CD4-positive, alpha-beta T cell treated with Interleukin-12 subunit alpha and Interleukin-12 subunit beta, for 1 hour (primary cell): ENCODE results near the gene RAB7B.
"Not testable (repeated sequence)": the region's sequence is repeated elsewhere in the genome, so short reads cannot be mapped to it uniquely, and the experiment has no call there.

Source experiments
- DNase-seq: peaks from one replicate; pipeline ENCODE4 v3.0.0-alpha.2; 2020

The RAB7B gene, protein sequence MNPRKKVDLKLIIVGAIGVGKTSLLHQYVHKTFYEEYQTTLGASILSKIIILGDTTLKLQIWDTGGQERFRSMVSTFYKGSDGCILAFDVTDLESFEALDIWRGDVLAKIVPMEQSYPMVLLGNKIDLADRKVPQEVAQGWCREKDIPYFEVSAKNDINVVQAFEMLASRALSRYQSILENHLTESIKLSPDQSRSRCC

DNA sequence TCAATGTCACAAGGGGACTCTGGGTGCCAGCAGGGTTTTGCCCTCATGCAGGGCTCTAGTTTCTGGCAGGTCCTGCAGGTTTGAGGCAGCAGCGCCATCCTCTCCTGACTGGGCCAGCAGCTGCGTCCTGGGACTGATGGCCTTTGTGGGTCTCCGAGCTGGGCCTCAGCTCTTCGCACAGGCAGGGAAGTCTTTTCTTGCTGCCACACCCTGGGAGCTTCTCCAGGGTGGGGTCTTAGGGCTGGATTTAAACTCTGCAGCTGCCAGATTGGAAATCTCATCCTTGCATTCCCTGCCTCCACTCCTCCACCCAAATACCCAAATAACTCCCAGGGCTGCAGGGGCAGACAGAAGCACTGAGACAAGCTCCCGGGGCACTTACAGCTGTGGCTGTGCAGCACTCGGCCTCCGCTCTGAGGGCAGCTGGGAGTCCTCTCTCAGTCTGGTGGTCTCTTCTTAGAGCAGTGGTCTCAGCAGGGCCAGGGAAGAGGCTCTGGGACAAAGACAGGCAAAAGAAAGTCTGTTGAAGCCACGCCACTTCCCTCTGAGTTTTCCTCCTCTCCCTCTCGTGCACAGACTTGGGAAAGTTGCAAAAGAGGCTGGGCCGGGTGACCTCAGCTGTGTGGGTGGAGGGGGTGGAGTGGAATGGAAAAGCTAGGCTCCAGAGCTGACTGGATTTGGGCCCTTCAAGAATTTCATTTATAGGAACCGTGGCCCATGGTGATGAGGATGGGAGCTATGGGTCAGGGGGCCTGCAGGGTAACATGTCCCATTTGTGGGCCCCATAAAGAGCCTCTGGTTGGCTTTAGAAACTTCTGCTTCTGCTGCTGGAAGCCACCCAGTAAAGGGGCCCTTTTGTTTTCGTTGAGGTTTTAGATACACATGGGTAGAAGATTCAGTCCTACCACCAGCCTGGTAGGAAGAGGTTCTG lies at the start of gene RAB7B:
Gene RAB7B (minus strand): TSS at position 525 of the 931 bp plus-strand sequence. CDS start 9,260 bp downstream, outside the sequence.
- no peak for DNase-seq

DNA sequence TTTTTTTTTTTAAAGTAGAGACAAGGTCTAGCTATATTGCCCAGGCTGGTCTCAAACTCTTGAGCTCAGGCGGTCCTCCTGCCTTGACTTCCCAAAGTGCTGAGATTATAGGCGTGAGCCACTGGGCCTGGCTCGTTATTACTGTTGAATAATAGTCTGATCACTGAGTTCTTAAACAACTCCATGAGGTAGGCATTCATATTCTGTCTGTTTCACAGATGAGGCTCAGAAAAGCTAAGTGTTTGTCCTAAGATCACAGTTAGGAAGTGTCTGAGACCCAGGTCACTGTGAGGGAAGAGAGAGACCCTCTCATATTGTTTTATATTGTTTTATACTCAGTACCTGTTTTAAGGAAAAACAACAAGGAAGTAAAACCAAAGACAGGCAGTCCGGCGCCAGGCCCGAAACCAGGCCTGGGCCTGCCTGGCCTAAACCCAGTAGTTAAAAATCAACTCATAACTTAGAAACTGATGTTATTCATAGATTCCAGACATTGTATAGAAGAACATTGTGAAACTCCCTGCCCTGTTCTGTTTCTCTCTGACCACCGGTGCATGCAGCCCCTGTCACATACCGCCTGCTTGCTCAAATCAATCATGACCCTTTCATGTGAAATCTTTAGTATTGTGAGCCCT lies 49.2 kb upstream of the RAB7B start:
- not testable (repeated sequence) for DNase-seq

DNA sequence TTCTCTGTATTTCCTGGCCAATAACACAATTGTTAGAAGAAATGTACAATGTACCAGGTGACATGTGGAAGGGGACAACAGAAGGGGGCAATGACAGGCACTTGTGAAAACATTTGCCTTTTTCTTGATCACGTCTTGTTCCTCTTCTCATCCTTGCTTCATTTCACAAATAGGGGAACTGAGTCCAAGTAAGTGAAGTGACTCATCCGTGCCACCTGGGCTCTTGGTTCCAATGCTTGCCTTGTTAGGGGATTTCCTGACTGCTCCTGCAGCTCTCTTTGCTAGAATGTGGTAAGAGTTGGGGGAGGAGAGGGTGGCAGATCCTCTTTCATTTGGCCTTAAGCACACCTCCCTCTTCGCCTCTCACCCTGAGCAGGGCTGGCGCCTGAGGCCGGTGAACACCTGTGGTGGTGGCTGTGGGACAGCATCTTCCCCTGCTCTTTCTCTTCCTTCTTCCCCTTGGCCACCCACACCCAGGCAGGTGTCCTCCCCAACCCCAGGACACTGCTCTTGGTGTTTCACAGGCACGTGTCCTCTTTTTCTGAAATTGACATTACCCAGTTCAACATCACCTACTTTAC lies 47.5 kb upstream of the RAB7B start:
- peak; percentile 50 for DNase-seq

DNA sequence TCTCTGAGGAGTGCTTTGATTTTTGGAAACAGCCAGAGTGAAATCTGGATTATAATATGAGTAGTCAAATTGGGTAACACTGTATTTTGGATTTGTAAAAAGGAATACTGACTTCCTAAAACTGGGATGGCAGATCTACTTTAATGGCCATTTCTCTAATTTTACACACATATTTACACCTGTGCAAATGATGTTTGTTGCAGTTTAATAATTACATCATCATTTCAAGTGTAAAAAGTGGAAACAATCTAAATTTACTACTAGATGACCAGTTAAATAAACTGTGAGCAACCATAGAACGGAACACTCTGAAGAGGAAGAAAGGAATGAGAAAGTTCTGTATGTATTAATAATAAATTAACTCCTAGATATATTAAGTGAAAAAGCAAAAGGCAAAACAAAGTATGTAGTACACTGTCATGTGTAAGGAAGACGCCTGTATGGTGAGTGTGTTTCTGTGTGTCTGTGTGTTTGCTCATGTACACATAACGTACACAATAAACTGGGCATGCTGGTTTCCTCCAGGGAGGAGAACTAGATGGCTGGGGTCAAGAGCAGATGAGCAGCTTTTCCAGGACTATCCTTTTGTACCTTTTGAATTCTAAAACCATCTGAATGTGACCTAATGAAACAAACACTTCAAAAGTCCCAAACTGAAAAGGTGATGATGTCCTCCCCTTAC lies 46.9 kb upstream of the RAB7B start:
- DNase-seq = no peak

DNA sequence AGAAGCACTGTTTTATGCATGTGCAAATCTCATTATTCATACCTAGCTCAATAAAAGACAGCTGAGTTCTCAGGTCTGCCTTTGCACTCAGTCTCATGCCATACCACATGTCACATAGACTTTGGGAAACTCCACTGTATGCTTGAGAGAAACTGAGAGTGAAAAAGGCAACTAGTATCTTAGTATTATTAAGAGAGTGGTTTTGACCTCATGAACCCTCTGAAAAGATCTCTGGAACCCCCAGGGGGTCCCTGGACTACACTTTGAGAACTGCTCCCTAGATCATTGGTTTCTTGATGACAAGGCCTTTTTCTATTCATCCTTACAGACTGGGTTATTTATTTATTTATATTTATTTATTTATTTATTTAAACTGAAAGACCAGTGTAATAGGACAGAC lies 46.1 kb upstream of the RAB7B start:
- DNase-seq = no peak

DNA sequence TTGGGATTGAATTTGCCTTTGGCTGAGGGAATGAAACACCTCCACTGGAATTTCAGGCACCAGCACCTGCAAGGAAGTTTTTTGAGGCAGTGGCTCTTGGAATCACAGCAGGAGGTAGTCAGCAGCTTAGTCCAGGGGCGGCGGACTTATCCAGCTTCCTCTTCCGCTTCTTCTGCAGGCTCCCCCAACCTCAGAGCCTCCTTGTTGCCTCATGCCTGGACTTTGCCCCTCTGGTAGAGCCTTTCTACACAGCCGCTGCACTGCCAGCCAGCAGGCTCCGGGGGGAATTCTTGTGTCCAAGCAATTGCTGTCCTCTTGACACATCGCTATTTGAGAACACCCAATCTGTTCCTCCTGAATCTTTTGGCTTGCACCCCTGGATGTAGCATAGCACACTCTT lies 45.4 kb upstream of the RAB7B start:
- DNase-seq = no peak

DNA sequence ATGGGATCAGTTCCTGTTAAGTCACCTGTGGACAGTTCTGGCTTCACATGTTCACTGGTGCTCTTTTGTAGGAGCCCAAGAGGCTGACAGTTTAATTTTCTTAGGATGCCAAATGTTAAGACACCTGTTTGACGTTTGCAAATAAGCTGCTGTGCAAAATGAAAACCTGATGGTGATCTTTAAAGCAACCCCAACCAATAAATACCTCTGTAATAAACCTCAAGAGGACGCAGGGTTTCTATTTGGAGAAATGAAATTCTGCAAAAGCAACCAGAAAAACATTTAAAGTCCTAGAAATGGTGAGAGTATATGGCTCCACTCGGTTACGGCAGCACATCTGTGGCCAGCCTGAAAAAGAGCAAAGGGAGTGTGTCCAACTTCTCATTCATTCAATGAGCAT lies 44.1 kb upstream of the RAB7B start:
- DNase-seq = no peak

DNA sequence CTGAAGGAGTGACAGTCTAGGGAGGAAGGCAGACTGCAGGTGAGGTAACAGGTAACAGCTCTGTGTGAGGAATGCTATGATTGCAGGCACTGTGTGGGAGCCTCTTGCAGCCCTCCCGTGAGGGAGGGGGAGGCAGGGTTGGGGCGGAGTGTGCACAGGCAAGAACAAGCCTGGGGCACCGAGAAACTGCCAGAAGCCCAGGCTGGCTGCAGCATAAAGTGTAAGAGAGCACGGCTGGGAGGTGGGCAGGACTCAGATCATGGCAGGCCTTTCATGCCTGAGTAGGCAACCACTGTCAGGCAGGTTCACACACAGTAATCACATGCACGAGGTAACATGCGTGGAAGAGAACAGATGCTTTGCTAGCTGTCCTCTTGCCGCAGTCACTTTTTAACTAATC lies 38.4 kb upstream of the RAB7B start:
- no peak for DNase-seq

DNA sequence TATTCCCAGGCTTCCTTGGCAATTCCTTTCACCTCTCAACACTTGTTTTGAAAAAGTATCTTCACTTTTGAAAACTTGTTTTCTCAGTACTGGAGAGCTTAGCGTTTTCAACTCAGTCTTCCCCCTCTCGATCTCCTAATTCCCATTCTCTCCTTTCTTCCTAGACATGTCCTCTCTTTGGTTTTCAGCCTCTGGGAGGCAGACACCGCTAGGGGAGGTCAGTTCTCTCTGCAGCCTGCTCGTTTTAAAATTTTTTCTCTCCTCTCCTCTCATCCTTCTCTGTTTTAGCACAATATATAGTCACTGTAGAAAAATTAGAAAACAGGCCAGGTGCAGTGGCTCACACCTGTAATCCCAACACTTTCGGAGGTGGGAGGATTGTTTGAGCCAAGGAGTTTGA lies 37.1 kb upstream of the RAB7B start:
- DNase-seq = no peak

DNA sequence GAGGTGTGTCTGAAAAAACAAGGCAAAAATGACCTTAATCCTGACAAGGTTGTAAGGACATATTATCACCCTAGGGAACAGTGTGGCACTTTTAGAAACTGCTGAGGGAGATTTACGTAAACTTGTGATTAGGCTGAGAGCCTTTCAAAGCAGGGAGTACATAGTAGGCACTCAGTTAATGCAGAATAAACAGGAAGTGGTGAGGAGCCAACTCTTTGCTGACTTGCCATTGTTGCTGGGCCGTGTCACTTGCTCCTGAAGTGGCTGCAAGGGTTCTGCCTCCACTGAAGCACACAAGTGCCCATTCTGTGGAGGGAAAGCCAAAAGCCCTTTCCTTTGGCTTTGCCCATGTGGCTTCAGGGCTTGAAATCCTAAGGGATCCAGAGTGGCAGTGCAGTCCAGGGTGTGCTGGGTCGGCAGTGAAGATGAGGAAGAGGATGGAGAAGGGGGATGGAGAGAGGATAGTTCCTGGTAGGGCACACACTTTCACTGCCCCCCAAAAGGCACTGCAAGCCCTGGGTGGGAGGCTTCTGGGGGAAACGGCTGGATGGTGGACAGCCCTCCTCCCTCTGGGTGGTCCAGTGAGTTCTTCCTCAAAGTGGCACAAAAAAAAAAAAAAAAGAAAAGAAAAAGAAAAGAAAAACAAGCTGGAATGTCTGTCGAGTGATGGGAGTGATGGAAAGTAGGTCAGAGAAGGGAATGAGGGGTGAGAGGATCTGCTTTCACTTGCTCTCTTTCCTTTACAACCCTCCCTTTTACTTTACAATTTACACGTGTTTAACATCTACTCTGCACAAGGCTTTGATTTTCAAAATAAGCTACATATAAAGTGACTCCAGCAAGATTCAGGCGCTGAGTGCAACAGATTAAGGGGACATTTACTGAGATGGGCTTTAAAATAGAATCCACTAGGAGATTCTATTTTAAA lies 36.1 kb upstream of the RAB7B start:
- DNase-seq = no peak

DNA sequence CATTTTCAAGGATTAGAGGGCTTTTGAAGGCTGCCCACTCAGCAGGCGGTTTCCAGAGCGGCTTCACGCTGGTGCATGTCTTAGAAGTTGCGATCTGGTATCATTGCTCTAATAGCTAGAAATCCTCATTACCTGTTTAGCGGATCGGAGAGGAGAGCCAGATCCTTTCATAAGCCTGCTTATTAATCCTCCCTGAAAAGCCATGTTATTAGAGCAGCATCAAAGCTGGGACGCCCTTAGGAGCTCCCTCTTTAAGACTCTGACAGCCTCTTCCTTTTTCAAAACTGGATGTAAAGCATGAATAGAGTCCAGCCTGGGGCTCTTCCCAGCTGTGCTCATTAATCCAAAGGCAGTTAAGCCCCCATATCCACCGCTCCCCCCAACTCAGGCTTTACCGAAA lies 34.4 kb upstream of the RAB7B start:
- no peak for DNase-seq

DNA sequence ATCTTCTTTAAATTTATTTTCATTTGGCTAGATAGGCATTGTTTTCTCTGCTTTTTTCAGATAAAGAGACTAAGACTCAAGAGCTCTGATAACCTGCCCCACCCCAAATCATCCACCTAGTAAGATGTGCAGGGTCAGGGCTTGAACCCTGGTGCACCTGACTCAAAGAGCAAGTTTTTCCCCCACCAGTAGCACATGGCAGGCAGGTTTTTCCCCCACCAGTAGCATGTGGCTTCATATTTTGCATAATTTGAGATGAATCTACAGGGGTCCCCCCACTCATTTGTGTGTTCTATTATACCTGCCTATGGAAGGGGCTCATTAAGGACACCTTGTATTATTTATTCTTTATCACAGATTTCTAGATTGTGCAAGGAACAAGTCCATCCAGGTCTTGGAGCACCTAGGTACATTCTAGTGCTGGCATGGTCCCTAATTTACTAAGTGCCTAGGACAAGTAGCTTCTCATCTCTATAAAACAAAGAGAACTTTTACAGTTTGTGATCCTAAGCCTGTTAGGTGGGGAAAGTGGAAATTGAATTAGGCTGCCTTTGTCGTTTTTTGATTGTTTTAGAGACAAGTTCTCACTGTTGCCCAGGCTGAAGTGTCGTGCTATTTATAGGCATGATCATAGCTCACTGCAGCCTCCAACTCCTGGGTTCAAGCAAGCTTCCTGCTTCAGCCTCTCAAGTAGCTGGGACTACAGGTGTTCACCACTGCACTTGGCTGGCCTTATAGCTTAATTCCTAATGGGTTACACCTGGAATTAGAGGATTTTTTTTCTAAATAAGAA lies 33.7 kb upstream of the RAB7B start:
- no peak for DNase-seq

DNA sequence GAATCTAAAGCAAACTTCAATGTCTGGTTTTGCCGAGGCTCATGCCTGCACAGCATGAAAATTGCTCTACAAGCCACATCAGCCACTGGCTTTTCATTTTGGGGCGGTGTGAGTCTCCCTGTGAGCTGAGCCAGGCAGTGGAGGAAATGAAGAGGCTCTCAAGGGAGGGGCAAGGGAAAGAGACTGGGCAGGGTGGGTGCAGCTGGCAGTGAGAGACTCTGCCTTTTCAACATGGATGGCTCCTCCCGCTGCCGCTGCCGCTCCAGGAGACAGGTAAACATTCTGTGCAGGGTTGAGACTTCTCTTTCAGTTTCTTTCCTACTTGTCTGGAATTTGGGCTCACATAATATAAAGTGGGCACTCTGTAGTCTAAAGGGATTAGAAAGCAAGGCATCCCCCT lies 31.8 kb upstream of the RAB7B start:
- DNase-seq = no peak

DNA sequence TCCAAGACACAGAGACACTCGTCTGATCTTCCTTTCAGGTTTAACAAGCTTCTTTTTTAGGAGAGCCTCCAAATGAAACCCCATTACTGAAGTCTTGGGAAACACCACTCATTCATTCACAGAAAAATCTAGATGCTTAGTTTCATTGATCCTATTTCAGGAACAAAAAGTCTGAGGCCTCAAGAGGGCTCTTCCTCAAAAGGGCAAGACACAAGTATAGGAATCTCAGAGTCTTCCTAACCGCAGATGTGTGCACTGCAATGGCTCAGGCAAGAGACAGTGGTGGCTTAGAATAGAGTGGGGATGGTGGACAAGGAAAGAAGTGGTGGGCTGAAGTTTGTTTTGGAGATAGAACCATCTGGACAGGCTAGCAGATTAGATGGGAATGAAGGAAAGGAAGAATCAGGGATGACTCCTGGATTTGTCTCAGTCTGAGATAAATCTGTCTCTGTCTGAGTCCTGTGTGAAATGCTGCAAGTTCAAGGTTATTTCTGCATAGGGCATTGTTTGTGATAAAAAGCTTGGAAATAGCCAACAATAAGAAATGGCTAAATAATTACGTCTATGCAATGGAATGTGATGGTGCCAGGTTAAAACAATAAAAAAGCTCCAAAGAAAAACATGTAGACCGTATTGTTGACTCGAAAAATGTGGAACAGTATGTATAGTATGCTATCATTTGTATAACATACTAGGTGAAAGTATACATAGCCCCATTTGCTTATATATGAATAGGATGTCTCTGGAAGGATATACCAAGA lies 29.4 kb upstream of the RAB7B start:
- DNase-seq = no peak

DNA sequence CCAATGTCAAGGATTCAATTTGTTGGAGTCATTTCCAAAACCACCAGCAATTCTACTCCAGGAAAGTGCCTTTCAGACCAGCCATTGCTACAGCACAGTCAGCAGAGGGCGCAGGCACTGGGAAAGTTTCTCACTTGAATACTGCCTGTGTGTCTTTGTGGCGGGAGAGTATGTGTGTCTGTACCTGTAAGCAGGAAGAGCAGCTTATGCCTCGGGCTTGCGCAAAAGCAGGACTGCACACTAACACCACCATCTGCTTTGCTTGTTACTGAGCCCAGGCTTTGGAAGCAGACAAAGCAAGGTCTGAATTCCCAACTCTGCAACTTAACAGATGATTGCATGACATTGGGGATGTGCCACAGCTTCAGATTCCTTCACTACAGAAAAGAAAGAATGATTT lies 27.5 kb upstream of the RAB7B start:
- peak; percentile 65 for DNase-seq

DNA sequence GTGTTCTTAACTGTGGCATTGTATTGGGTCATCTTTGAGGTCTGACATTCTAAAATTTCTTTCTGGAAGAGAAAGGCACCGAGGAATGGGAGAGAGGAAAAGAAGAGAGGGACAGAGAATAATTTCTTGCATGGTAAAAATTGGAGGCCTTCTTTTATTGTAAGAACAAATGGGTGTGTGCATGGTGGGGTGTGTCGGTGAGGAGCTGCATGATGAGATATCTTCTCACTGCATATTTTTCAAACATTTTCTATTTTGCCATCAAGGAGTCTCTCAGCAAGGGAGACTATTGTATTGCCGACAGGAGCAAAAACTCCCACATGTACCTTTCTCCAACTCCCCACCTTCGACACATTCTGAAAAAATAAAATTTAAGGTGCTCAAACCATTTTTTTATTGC lies 27.0 kb upstream of the RAB7B start:
- no peak for DNase-seq

DNA sequence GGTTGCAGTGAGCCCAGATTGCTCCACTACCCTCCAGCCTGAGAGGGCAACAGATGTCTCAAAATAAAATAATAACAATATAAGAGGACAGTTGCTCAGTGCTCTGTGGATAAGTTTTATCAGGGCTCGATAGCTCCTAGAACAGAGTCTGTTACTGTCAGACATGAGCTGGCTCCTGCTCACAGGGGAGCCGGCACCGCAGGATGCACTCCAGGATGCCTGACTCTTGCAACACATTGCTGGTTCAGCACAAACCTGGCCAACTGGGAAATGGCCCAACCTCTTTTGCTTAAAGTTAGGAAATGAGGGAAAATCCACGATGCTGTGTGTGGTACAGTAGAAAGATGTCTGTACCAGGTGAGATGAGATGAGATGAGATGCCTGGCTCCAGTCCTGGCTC lies 26.3 kb upstream of the RAB7B start:
- no peak for DNase-seq

DNA sequence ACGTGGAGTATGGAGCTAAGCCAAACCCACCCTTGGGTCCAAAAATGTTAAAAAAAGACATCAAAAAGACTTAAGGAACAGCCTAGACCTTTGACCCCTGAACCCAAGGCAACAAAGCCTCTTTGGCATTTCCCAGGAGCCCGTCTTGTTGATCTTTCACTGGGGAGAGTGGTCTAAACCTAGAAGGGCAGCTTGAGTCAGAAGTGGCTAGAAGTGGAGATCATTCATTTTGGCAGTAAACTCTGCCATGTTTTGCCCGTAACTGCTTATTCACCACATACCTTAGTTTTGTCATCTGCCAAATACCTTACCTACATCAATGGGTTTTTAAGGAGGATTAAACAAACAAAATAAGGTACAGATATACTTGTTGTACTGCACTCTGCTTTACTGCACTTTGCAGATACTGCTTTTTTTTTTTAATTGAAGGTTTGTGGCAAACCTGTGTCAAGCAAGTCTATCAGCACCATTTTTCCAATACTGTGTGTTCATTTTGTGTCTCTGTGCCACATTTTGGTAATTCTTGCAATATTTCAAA lies 22.2 kb upstream of the RAB7B start:
- no peak for DNase-seq

DNA sequence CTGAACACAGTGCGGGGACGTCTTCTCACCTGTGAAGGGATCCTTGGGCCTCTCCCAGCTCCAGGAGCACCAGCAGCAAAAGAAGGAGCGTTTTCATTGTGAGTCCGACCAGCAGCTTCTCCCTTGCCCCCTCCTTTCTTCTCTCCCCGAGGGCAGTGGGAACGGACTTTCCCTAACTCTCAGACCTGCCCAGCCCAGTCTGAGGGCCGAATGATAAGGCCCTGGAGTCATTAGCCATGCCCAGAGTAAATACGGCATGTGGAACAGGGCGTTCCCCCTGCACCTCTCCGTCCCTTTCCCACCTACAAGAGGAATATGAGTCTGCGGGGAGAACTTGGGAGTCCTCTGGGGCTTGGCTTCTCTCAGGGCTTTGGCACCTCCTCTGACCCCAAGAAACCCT lies 20.5 kb upstream of the RAB7B start, which contains the start of gene CTSE:
Gene CTSE (minus strand): TSS at position 201 of the 400 bp plus-strand sequence. CDS start 104 bp downstream, at position 97.
- DNase-seq = no peak

DNA sequence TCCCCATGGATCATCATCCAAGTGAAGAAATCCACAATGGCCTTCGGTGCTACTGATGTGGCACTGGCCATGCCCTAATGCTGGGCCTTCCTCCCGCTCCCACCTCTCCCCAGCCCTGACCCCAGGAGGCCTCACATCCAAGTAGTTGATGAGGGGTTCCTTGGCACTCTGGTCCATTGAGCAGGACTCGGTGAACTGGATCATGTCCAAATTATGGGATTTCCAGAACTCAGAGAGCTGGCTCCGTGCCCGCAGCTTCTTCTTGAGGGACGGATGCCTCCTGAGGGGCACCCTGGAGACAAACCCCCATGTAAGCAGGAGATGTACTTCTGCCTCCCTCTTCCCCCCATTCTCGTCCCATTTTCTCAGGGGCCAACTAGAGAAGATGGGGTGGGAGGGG lies 19.6 kb upstream of the RAB7B start:
- no peak for DNase-seq
